NK-92 (cell line): ENCODE data around the gene TM9SF3.

Source experiments
- DNase-seq: peaks from one replicate; lab custom pipeline; 2025; ENCODE audit not compliant: unreplicated experiment; lab: John Stamatoyannopoulos, UW

TM9SF3 gene

GRCh38 chr10:96586419-96587263 lies at the start of gene TM9SF3:
TSS of gene TM9SF3 (minus strand) at chr10:96587012. CDS start at chr10:96586835, 177 bp downstream.
- peak; percentile 56 for DNase-seq

- no peak for DNase-seq
Measured at GRCh38 chr10:96636551-96636950, 49.7 kb upstream of the TM9SF3 start.

GRCh38 chr10:96632974-96633710 lies 46.3 kb upstream of the TM9SF3 start:
- no peak for DNase-seq

- no peak for DNase-seq
Measured at GRCh38 chr10:96627292-96627691, 40.5 kb upstream of the TM9SF3 start.

GRCh38 chr10:96626795-96627194 lies 40.0 kb upstream of the TM9SF3 start:
- DNase-seq, result no peak

GRCh38 chr10:96625173-96625572 lies 38.4 kb upstream of the TM9SF3 start:
- DNase-seq, result no peak

- no peak for DNase-seq
Measured at GRCh38 chr10:96622013-96622787, 35.4 kb upstream of the TM9SF3 start.

GRCh38 chr10:96619796-96620773 lies 33.3 kb upstream of the TM9SF3 start:
- DNase-seq, result no peak

GRCh38 chr10:96619120-96619519 lies 32.3 kb upstream of the TM9SF3 start:
- DNase-seq, result no peak

GRCh38 chr10:96618653-96619052 lies 31.8 kb upstream of the TM9SF3 start:
- no peak for DNase-seq

GRCh38 chr10:96616961-96617360 lies 30.1 kb upstream of the TM9SF3 start:
- DNase-seq, result no peak

- no peak for DNase-seq
Measured at GRCh38 chr10:96614515-96614914, 27.7 kb upstream of the TM9SF3 start.

GRCh38 chr10:96613576-96613975 lies 26.8 kb upstream of the TM9SF3 start:
- no peak for DNase-seq

GRCh38 chr10:96612055-96612830 lies 25.4 kb upstream of the TM9SF3 start:
- no peak for DNase-seq

GRCh38 chr10:96610817-96611216 lies 24.0 kb upstream of the TM9SF3 start:
- DNase-seq, result no peak

- DNase-seq, result no peak
Measured at GRCh38 chr10:96609510-96609909, 22.7 kb upstream of the TM9SF3 start.

GRCh38 chr10:96608805-96609204 lies 22.0 kb upstream of the TM9SF3 start:
- DNase-seq, result no peak

GRCh38 chr10:96608262-96608661 lies 21.4 kb upstream of the TM9SF3 start:
- DNase-seq, result no peak

- no peak for DNase-seq
Measured at GRCh38 chr10:96606946-96607345, 20.1 kb upstream of the TM9SF3 start.

- no peak for DNase-seq
Measured at GRCh38 chr10:96606216-96606615, 19.4 kb upstream of the TM9SF3 start.
